GM18508 (cell line): ENCODE data around the gene SOX1.

Experiments used
- ATAC-seq: cut with Tn5 transposase; IDR thresholded peaks from one replicate; pipeline ENCODE4 v1.9.1; 2021; ENCODE audit warnings: moderate number of reproducible peaks; ENCODE audit not compliant: insufficient read depth, unreplicated experiment

Gene SOX1

GRCh38 chr13:112103961-112104880 is 37.3 kb downstream of the SOX1 start:
- no peak for ATAC-seq

- no peak for ATAC-seq
These were observed 37.9 kb downstream of the SOX1 start for GRCh38 chr13:112104881-112105234.

GRCh38 chr13:112105244-112105681 is 38.3 kb downstream of the SOX1 start:
- no peak for ATAC-seq

- no peak for ATAC-seq
These were observed 38.9 kb downstream of the SOX1 start for GRCh38 chr13:112105892-112106291.

GRCh38 chr13:112106478-112107141 is 39.7 kb downstream of the SOX1 start:
- no peak for ATAC-seq

- ATAC-seq = no peak
These were observed 40.3 kb downstream of the SOX1 start for GRCh38 chr13:112107289-112107688.

GRCh38 chr13:112110479-112110878 is 43.5 kb downstream of the SOX1 start:
- no peak for ATAC-seq

GRCh38 chr13:112111239-112111857 is 44.4 kb downstream of the SOX1 start:
- ATAC-seq = no peak

- ATAC-seq = no peak
These were observed 45.8 kb downstream of the SOX1 start for GRCh38 chr13:112112534-112113276.

- no peak for ATAC-seq
These were observed 46.4 kb downstream of the SOX1 start for GRCh38 chr13:112113348-112113747.

- ATAC-seq = no peak
These were observed 46.9 kb downstream of the SOX1 start for GRCh38 chr13:112113851-112114250.

- ATAC-seq = no peak
These were observed 47.4 kb downstream of the SOX1 start for GRCh38 chr13:112114391-112114790.

GRCh38 chr13:112115403-112116091 is 48.6 kb downstream of the SOX1 start:
- ATAC-seq = no peak

- no peak for ATAC-seq
These were observed 49.4 kb downstream of the SOX1 start for GRCh38 chr13:112116187-112116950.

GRCh38 chr13:112117258-112117954 is 50.5 kb downstream of the SOX1 start:
- ATAC-seq = no peak

- no peak for ATAC-seq
These were observed 51.0 kb downstream of the SOX1 start for GRCh38 chr13:112117955-112118302.

GRCh38 chr13:112118451-112119064 is 51.6 kb downstream of the SOX1 start:
- no peak for ATAC-seq
